HEK293 (cell line): ENCODE measurements around the gene STRN.

Experiments
- CTCF ChIA-PET: fragments of 350-600 bp; formaldehyde crosslinking; extraction: SDS; loops from one replicate; lab custom pipeline; 2021; ENCODE audit warnings: antibody characterized with exemption; lab: Yijun Ruan, JAX
- POLR2A ChIA-PET: fragments of 300-600 bp; formaldehyde crosslinking; extraction: SDS; loops from one replicate; lab custom pipeline; 2020; ENCODE audit warnings: antibody characterized with exemption, inconsistent platforms; lab: Yijun Ruan, JAX
- H3K27ac ChIP-seq: fragments of 200-500 bp; sonication (Bioruptor generic); 2 replicates; pipeline ENCODE4 v1.5.1; 2014; ENCODE audit warnings: low read depth, low read length, control low read depth, inconsistent platforms; ENCODE audit errors: extremely low read depth
- H3K36me3 ChIP-seq, 2 experiments: fragments of 200-500 bp in 1 of 2; sonication (Bioruptor generic) in 1 of 2; 1 replicate in 1 of 2; 2 replicates in 1 of 2; pipeline ENCODE4 v1.5.1; 2014 to 2017; ENCODE audit warnings: inconsistent platforms in 2 of 2, low read length in 2 of 2; ENCODE audit not compliant: control insufficient read depth in 2 of 2, insufficient read depth in 1 of 2
- H3K4me1 ChIP-seq: fragments of 200-500 bp; sonication (Bioruptor generic); 2 replicates; pipeline ENCODE4 v1.5.1; 2014; ENCODE audit warnings: mild to moderate bottlenecking, low read length, inconsistent platforms; ENCODE audit not compliant: control insufficient read depth, insufficient read depth
- H3K4me3 ChIP-seq: 2 replicates; pipeline ENCODE4 v1.5.1; 2011; ENCODE audit warnings: low read depth, mild to moderate bottlenecking, control low read depth, low read length, moderate library complexity
- H3K9me3 ChIP-seq: fragments of 200-500 bp; sonication (Bioruptor generic); 2 replicates; pipeline ENCODE4 v1.5.1; 2014; ENCODE audit warnings: low read depth, low read length, inconsistent platforms; ENCODE audit not compliant: control insufficient read depth, insufficient read depth
- FEZF1 ChIP-seq: fragments of 450-650 bp; formaldehyde crosslinking; IDR thresholded peaks from 2 replicates; pipeline ENCODE4 v1.5.1; 2016; ENCODE audit warnings: missing biosample characterization, missing genetic modification characterization
- MYNN ChIP-seq: fragments of 450-650 bp; formaldehyde crosslinking; IDR thresholded peaks from 2 replicates; pipeline ENCODE4 v1.5.1; 2016; ENCODE audit warnings: missing biosample characterization, missing genetic modification characterization, borderline replicate concordance
- SCRT1 ChIP-seq: fragments of 450-650 bp; formaldehyde crosslinking; IDR thresholded peaks from 2 replicates; pipeline ENCODE4 v1.5.1; 2016; ENCODE audit warnings: missing biosample characterization, missing genetic modification characterization, borderline replicate concordance
- SP2 ChIP-seq: fragments of 450-650 bp; formaldehyde crosslinking; IDR thresholded peaks from 2 replicates; pipeline ENCODE4 v1.5.1; 2016; ENCODE audit warnings: missing biosample characterization, missing genetic modification characterization
- SP3 ChIP-seq: fragments of 450-650 bp; formaldehyde crosslinking; IDR thresholded peaks from 2 replicates; pipeline ENCODE4 v1.5.1; 2016; ENCODE audit warnings: missing biosample characterization, missing genetic modification characterization
- ZBTB7A ChIP-seq: fragments of 450-650 bp; formaldehyde crosslinking; IDR thresholded peaks from 2 replicates; pipeline ENCODE4 v1.5.1; 2016; ENCODE audit warnings: low read depth, missing biosample characterization, missing genetic modification characterization
- ZNF112 ChIP-seq: fragments of 450-650 bp; formaldehyde crosslinking; IDR thresholded peaks from 2 replicates; pipeline ENCODE4 v1.5.0; 2017; ENCODE audit warnings: missing biosample characterization, missing genetic modification characterization
- ZNF114 ChIP-seq: fragments of 450-650 bp; formaldehyde crosslinking; IDR thresholded peaks from 2 replicates; pipeline ENCODE4 v1.5.0; 2017; ENCODE audit warnings: missing biosample characterization, missing genetic modification characterization
- ZNF121 ChIP-seq: fragments of 450-650 bp; formaldehyde crosslinking; IDR thresholded peaks from 2 replicates; pipeline ENCODE4 v1.5.1; 2016; ENCODE audit warnings: missing biosample characterization, missing genetic modification characterization
- ZNF140 ChIP-seq: fragments of 450-650 bp; formaldehyde crosslinking; IDR thresholded peaks from 2 replicates; pipeline ENCODE4 v1.5.1; 2016; ENCODE audit warnings: missing biosample characterization, missing genetic modification characterization
- ZNF169 ChIP-seq: fragments of 450-650 bp; formaldehyde crosslinking; IDR thresholded peaks from 2 replicates; pipeline ENCODE4 v1.5.1; 2016; ENCODE audit warnings: missing biosample characterization, missing genetic modification characterization
- ZNF174 ChIP-seq: fragments of 450-650 bp; formaldehyde crosslinking; IDR thresholded peaks from 2 replicates; pipeline ENCODE4 v1.5.0; 2017; ENCODE audit warnings: missing biosample characterization, mild to moderate bottlenecking, missing genetic modification characterization
- ZNF2 ChIP-seq: fragments of 450-650 bp; formaldehyde crosslinking; IDR thresholded peaks from 2 replicates; pipeline ENCODE4 v1.5.1; 2016; ENCODE audit warnings: missing biosample characterization, missing genetic modification characterization
- ZNF23 ChIP-seq: fragments of 450-650 bp; formaldehyde crosslinking; IDR thresholded peaks from 2 replicates; pipeline ENCODE4 v1.5.1; 2016; ENCODE audit warnings: missing biosample characterization, missing genetic modification characterization, borderline replicate concordance
- ZNF239 ChIP-seq: fragments of 450-650 bp; formaldehyde crosslinking; IDR thresholded peaks from 2 replicates; pipeline ENCODE4 v1.5.1; 2016; ENCODE audit warnings: missing biosample characterization, missing genetic modification characterization
- ZNF404 ChIP-seq: fragments of 450-650 bp; formaldehyde crosslinking; IDR thresholded peaks from 2 replicates; pipeline ENCODE4 v1.5.1; 2017; ENCODE audit warnings: missing biosample characterization, missing genetic modification characterization
- ZNF433 ChIP-seq: fragments of 450-650 bp; formaldehyde crosslinking; IDR thresholded peaks from 2 replicates; pipeline ENCODE4 v1.5.1; 2016; ENCODE audit warnings: missing biosample characterization, missing genetic modification characterization, low read depth
- ZNF548 ChIP-seq: fragments of 450-650 bp; formaldehyde crosslinking; IDR thresholded peaks from 2 replicates; pipeline ENCODE4 v1.5.1; 2016; ENCODE audit warnings: missing biosample characterization, missing genetic modification characterization
- ZNF585B ChIP-seq: fragments of 450-650 bp; formaldehyde crosslinking; IDR thresholded peaks from 2 replicates; pipeline ENCODE4 v1.5.1; 2016; ENCODE audit warnings: missing biosample characterization, missing genetic modification characterization
- ZNF629 ChIP-seq: fragments of 450-650 bp; formaldehyde crosslinking; IDR thresholded peaks from 2 replicates; pipeline ENCODE4 v1.5.1; 2017; ENCODE audit warnings: missing biosample characterization, missing genetic modification characterization
- ZNF660 ChIP-seq: fragments of 450-650 bp; IDR thresholded peaks from 2 replicates; pipeline ENCODE4 v1.5.1; 2018; ENCODE audit warnings: missing biosample characterization, mild to moderate bottlenecking, missing genetic modification characterization
- ZNF670 ChIP-seq: fragments of 450-650 bp; formaldehyde crosslinking; IDR thresholded peaks from 2 replicates; pipeline ENCODE4 v1.5.1; 2016; ENCODE audit warnings: missing biosample characterization, missing genetic modification characterization, low read depth
- ZNF777 ChIP-seq: fragments of 450-650 bp; formaldehyde crosslinking; IDR thresholded peaks from 2 replicates; pipeline ENCODE4 v1.5.1; 2017; ENCODE audit warnings: missing biosample characterization, missing genetic modification characterization, borderline replicate concordance
- TF ChIP-seq, protein P1 (sequence below): fragments of 450-650 bp; formaldehyde crosslinking; IDR thresholded peaks from 2 replicates; pipeline ENCODE4 v1.5.1; 2016; ENCODE audit warnings: missing biosample characterization, missing genetic modification characterization
- TF ChIP-seq, protein P2 (sequence below): fragments of 450-650 bp; formaldehyde crosslinking; IDR thresholded peaks from 2 replicates; pipeline ENCODE4 v1.5.1; 2017; ENCODE audit warnings: missing biosample characterization, missing genetic modification characterization
- TF ChIP-seq, protein P3 (sequence below): fragments of 450-650 bp; formaldehyde crosslinking; IDR thresholded peaks from 2 replicates; pipeline ENCODE4 v1.5.1; 2016; ENCODE audit warnings: missing biosample characterization, missing genetic modification characterization
- TF ChIP-seq, protein P4 (sequence below): sonication (generic); formaldehyde crosslinking; IDR thresholded peaks from 2 replicates; pipeline ENCODE4 v1.8.1; 2022; ENCODE audit warnings: mild to moderate bottlenecking, moderate library complexity, missing genetic modification reagents
- TF ChIP-seq, protein P5 (sequence below): fragments of 450-650 bp; formaldehyde crosslinking; IDR thresholded peaks from 2 replicates; pipeline ENCODE4 v1.5.1; 2017; ENCODE audit warnings: missing biosample characterization, missing genetic modification characterization

The STRN gene

DNA sequence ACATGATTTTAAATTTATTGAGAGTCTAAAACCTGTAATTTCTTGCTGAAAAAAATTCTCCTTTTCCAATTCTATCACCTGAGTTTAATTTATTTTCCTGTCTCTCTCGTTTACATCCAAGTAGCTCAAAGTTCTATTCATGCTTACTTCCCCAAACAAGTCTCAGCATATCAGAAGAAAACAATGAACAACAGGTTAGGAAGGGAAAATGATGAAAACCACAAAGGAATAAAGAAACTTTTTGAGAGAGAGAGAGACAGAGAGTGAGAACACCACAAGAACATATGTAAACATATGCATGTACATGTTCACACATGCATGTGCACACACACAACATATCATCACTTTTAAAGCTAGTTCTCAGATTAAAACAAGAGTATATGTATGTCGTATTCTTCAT, 112.1 kb downstream of the STRN start:
- Histone ChIP-seq H3K4me1 (no peaks in the 10 kb centered on the region), H3K9me3 (no peaks in the 10 kb centered on the region), H3K4me3 (no peak overlapping the region)
- POLR2A ChIA-PET = no interaction called here
- no peak for TF ChIP-seq ZNF112 (tag by site-specific recombination)
- TF ChIP-seq ZNF670 (tag by site-specific recombination) = no peak
- TF ChIP-seq, protein P1, sequence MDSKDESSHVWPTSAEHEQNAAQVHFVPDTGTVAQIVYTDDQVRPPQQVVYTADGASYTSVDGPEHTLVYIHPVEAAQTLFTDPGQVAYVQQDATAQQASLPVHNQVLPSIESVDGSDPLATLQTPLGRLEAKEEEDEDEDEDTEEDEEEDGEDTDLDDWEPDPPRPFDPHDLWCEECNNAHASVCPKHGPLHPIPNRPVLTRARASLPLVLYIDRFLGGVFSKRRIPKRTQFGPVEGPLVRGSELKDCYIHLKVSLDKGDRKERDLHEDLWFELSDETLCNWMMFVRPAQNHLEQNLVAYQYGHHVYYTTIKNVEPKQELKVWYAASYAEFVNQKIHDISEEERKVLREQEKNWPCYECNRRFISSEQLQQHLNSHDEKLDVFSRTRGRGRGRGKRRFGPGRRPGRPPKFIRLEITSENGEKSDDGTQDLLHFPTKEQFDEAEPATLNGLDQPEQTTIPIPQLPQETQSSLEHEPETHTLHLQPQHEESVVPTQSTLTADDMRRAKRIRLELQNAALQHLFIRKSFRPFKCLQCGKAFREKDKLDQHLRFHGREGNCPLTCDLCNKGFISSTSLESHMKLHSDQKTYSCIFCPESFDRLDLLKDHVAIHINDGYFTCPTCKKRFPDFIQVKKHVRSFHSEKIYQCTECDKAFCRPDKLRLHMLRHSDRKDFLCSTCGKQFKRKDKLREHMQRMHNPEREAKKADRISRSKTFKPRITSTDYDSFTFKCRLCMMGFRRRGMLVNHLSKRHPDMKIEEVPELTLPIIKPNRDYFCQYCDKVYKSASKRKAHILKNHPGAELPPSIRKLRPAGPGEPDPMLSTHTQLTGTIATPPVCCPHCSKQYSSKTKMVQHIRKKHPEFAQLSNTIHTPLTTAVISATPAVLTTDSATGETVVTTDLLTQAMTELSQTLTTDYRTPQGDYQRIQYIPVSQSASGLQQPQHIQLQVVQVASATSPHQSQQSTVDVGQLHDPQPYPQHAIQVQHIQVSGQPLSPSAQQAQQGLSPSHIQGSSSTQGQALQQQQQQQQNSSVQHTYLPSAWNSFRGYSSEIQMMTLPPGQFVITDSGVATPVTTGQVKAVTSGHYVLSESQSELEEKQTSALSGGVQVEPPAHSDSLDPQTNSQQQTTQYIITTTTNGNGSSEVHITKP (tag by site-specific recombination) = no peak
- TF ChIP-seq SP2 (tag by site-specific recombination) = no peak
- no peak for TF ChIP-seq ZNF629
- no peak for TF ChIP-seq SCRT1 (tag by site-specific recombination)
- no peak for TF ChIP-seq ZNF114 (tag by site-specific recombination)
- TF ChIP-seq ZNF548 = no peak
- no peak for TF ChIP-seq ZNF660
- TF ChIP-seq ZNF169 (tag by site-specific recombination) = no peak
- no peak for TF ChIP-seq ZNF585B (tag by site-specific recombination)
- TF ChIP-seq ZNF174 = no peak
- no peak for TF ChIP-seq ZNF23 (tag by site-specific recombination)
- TF ChIP-seq ZNF239 (tag by site-specific recombination) = no peak
- no peak for TF ChIP-seq MYNN (tag by site-specific recombination)
- TF ChIP-seq ZNF777 = no peak
- TF ChIP-seq ZNF2 = no peak
- no peak for TF ChIP-seq ZNF433
- TF ChIP-seq, protein P2, sequence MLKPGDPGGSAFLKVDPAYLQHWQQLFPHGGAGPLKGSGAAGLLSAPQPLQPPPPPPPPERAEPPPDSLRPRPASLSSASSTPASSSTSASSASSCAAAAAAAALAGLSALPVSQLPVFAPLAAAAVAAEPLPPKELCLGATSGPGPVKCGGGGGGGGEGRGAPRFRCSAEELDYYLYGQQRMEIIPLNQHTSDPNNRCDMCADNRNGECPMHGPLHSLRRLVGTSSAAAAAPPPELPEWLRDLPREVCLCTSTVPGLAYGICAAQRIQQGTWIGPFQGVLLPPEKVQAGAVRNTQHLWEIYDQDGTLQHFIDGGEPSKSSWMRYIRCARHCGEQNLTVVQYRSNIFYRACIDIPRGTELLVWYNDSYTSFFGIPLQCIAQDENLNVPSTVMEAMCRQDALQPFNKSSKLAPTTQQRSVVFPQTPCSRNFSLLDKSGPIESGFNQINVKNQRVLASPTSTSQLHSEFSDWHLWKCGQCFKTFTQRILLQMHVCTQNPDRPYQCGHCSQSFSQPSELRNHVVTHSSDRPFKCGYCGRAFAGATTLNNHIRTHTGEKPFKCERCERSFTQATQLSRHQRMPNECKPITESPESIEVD = no peak
- TF ChIP-seq ZNF140 = no peak
- TF ChIP-seq, all 188 proteins: peak for 0
- Histone ChIP-seq H3K36me3 (peaks cover 0 to 35% of the 10 kb centered on the region in 2 experiments), H3K27ac (no peak overlapping the region)
- CTCF ChIA-PET = interaction anchor here (1.7 kb wide), 1 partner anchor 17 kb away, joined by 4 read pairs; no protein-coding TSS in a partner anchor

DNA sequence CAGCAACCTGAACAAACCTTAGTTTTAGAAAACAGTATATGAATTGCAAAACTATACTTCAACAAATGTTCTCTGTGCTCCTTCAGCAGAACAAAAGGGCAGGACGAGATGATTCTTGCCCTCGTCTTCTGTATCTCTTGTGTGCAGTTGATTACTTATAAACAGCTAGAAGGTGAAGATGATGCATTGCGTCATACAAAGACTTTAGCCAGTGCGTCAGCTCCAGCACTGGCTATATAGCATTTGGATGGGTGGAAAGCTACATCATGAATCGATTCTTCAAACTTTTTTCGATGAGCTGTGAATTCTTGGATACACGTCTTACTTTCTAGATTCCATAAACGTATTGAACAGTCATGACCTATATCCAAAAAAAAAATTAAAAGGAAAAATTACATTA, 117.1 kb downstream of the STRN start:
- no peak overlapping the region for H3K27ac ChIP-seq
- CTCF ChIA-PET = no interaction called here

More for the DNA sequence above, 117.1 kb downstream of the STRN start:
- TF ChIP-seq, protein P3, sequence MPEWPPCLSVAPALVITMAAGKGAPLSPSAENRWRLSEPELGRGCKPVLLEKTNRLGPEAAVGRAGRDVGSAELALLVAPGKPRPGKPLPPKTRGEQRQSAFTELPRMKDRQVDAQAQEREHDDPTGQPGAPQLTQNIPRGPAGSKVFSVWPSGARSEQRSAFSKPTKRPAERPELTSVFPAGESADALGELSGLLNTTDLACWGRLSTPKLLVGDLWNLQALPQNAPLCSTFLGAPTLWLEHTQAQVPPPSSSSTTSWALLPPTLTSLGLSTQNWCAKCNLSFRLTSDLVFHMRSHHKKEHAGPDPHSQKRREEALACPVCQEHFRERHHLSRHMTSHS (tag by site-specific recombination) = no peak
- no peak for TF ChIP-seq FEZF1
- TF ChIP-seq, protein P4, sequence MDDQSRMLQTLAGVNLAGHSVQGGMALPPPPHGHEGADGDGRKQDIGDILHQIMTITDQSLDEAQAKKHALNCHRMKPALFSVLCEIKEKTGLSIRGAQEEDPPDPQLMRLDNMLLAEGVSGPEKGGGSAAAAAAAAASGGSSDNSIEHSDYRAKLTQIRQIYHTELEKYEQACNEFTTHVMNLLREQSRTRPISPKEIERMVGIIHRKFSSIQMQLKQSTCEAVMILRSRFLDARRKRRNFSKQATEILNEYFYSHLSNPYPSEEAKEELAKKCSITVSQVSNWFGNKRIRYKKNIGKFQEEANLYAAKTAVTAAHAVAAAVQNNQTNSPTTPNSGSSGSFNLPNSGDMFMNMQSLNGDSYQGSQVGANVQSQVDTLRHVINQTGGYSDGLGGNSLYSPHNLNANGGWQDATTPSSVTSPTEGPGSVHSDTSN (CRISPR knock-in tag) = no peak
- no peak for TF ChIP-seq ZBTB7A
- no peak for TF ChIP-seq ZNF404 (tag by site-specific recombination)
- TF ChIP-seq ZNF121 (tag by site-specific recombination) = no peak
- TF ChIP-seq, protein P5, sequence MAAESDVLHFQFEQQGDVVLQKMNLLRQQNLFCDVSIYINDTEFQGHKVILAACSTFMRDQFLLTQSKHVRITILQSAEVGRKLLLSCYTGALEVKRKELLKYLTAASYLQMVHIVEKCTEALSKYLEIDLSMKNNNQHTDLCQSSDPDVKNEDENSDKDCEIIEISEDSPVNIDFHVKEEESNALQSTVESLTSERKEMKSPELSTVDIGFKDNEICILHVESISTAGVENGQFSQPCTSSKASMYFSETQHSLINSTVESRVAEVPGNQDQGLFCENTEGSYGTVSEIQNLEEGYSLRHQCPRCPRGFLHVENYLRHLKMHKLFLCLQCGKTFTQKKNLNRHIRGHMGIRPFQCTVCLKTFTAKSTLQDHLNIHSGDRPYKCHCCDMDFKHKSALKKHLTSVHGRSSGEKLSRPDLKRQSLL = no peak
- no peak for TF ChIP-seq ZNF629
- no peak for TF ChIP-seq SP3
- TF ChIP-seq, all 188 proteins: peak for 0
- no peaks in the 10 kb centered on the region for H3K9me3 ChIP-seq
- no peaks in the 10 kb centered on the region for H3K4me1 ChIP-seq
- H3K36me3 ChIP-seq = peaks cover 0 to 25% of the 10 kb centered on the region in 2 experiments
- POLR2A ChIA-PET = no interaction called here
- no peak overlapping the region for H3K4me3 ChIP-seq
